CD1c-positive myeloid dendritic cell (primary cell): ENCODE measurements around the gene DEFB116.
"Not testable (repeated sequence)": the region's sequence is repeated elsewhere in the genome, so short reads cannot be mapped to it uniquely, and the experiment has no call there.

ENCODE experiments used
- DNase-seq: peaks from one replicate; pipeline ENCODE4 v3.0.0-alpha.2; 2016; ENCODE audit errors: extremely low spot score

The DEFB116 gene, protein sequence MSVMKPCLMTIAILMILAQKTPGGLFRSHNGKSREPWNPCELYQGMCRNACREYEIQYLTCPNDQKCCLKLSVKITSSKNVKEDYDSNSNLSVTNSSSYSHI

DNA sequence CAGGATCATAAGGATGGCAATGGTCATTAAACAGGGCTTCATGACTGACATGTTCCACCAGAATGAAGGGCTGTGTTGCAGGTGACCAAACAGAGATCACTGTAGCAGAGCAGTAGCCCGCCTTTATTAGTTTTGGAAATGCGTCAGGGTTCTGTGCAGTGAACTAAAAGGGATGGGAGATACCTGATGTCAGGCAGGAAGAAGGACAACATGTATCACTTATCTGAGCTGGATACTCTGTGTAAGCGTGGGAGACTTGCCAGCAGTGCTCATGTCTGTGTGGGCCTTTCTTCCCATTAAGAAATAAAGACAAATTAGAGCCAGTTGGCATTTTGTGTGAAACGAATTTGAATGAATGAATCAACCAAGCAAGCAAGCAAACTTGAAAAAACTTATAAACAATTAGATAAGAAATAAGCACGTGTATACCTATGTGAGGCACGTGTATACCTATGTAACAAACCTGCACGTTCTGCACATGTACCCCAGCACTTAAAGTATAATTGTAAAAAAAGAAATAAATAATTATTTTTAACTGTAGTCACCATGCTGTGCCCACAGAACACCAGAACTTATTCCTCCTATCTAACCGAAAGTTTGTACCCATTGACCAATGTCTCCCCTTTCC, at the start of gene DEFB116:
Gene DEFB116 (minus strand): TSS at position 51 of the 628 bp plus-strand sequence. CDS start 0 bp downstream, at position 51.
- no peak for DNase-seq

DNA sequence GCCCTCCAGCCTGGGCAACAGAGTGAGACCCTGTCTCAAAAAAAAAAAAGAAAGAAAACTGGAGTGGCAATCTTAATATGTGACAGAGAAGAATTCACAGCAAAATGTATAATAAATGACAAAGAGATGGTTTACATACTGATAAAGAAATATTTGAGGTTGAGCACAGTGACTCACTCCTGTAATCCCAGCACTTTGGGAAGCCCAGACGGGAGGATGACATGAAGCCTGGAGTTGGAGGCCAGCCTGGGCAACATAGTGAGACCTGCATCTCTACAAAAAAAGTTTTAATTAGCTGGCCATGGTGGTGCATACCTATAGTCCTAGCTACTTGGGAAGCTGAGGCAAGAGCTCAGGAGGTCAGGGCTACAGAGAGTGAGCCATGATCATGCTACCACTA, 47.6 kb upstream of the DEFB116 start:
- no peak for DNase-seq

DNA sequence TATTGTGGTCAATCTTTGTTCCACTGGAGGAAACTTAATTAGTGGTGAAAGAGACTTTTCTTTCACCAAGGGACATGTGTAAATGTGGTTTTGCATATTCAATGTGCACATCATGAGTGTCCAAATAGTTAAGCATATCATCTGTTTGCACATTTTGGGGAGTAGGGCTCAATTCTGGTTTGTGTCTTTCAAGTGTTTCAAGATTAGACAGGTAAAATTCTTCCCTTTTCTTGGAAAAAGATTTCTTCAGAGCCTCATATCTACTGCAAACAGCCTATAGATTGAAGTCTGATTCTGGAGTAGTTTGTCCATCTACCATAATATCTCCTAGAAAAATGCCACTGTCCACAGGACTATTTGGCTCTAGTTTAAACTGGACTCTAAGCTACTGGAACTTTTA, 33.1 kb upstream of the DEFB116 start:
- no peak for DNase-seq

DNA sequence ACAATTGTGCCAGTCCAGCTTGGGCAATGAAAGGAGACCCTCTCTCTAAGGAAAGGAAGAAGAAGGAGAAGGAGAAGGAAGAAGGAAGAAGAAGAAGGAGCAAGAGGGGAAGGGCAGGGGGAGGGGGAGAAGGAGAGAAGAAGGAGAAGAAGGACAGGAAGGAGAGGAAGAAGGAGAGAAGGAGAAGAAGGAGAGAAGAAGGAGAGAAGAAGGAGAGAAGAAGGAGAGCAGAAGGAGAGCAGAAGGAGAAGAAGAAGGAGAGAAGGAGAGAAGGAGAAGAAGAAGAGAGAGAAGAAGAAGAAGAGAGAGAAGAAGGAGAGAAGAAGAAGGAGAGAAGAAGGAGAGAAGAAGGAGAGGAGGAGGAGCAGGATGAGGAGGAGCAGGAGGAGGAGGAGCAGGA, 22.5 kb upstream of the DEFB116 start:
- DNase-seq, result no peak

DNA sequence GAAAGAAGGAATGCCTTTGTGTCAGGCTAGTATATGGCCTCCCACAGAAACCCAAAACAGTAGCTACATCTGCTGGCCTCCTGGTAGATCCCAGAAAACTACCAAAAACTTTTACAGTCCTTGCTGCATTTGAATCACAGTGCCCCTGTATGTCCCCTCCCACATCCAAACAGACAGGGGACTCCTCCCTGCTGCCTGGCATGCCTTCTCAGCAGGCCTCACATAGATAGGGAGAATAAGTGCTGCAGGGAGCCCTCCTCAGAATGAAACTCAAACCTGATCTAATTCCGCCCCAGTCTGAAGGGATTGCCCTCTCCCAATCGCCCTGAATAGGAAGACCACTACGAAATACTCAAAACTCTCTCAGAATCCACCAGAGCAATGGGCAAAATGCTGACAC, 14.1 kb upstream of the DEFB116 start:
- no peak for DNase-seq

DNA sequence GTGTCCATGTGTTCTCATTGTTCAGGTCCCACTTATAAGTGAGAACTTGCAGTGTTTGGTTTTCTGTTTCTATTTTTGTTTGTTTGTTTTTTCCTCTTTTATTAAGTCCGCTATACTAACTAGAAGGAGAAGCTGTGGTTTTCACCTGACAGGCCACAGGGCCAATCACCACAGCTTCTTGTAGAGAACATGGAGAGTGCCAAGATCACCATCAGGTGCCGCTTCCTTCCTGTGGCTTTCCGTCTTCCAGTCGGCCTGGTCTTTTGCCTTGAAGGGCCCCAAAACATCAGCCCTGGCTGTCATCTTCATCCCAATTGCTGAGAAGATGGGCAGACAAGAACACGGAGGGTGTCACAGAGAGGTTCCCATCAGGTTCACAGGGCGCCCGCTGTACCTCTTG, 23.4 kb downstream of the DEFB116 start:
- DNase-seq, result not testable (repeated sequence)

DNA sequence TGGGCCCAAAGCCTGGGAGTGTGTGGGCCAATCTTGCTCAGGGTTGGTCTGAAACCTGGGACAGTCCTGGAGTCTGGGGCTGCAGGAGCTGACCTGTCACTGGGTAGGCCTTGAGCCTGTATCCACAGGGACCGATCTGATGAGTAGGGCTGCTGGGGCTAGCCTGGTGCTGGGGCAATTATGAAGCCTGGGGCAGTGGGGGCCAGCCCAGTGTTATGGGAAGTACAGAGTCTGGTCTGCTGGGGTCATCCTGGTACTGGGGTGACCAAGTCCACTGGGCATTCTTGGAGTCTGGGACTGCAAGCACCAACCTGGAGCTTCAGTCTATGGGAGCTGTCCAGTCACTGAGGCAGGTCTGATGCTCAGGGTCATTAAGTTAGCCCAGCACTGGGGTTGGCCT, 30.2 kb downstream of the DEFB116 start:
- no peak for DNase-seq

DNA sequence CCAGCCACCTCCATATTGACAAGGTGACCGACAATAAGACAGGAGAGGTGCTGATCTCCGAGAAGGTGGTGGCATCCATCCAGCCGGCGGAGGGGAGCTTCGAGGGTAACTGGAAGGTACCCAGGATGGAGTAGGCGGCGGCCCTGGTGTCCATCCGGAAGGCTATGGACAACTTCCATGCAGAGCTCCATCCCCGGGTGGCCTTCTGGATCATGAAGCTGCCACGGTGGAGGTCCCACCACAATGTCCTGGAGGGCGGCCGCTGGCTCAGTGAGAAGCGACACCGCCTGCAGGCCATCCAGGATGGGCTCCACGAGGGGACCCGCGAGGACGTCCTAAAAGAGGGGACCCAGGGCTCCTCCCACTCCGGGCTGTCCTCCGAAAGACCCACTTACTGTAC, 33.9 kb downstream of the DEFB116 start:
- no peak for DNase-seq

DNA sequence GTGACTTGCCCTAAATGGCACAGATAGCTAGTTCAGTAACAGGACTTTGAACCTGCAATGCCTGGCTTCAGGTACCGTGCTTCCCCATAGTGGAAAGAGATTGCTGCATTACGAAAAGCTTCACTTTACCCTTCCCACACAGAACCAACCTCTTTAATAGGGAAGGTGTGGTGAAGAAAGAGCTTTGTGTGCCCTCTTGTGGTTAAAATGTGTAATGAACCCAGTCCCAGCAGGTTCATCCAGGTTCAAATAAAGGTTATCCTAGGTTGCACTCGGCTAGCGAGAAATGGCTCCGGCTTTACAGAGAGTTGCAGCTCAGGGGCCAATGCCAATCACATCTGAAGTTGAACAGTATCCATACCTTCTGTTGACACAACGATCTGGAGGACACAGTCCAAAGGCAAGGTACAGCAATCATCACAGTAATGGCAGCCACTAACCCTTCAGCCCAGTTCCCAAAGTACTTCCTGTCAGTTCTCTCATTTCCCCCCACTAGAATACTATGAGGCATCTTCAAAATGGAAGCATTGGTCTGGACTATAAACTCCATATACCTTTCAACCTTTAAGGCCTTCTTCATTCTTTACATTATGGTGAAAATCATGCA, 48.0 kb downstream of the DEFB116 start:
- no peak for DNase-seq

DNA sequence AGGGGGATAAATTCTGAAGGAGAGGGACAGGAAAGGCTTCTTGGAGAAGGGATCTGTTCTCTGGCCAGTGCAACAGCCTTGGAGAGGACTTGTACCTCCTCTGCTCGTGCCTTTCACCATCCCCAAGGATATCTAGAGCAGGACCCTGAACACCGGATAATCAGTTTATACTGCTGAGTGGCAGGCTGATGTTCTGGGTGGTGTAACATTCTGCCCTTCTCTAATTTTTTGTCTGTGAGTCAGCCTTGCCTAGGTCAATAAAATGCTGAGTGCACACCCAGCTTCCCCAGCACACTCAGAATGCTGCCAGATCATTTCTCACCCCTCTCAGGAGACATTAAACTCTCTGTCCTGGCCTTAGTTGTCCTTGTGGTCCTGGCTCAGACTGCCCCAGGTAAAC, 51.0 kb downstream of the DEFB116 start, which contains the start of gene DEFB115:
Gene DEFB115 (plus strand): TSS at position 301 of the 400 bp plus-strand sequence. CDS start 0 bp downstream, at position 301.
- no peak for DNase-seq

DNA sequence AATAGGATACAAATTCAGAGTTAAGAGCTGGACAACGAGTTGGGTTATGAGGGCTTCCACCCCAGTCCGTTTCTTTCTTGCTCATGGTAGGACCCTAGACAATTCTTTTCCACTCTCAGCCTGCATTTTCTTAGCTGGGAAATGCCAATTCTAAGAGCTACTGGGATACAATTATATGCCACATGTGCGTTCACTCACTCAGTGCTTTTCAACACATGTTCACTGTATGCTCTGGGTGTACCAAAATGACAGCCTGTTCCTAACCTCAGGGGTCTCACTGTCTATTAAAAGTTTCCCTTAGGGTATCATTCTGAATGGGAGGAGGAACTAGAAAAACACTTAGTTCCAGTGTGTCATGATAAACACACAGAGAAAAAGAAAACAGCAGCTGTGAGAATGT, 51.4 kb downstream of the DEFB116 start:
- DNase-seq, result no peak
